ENCODE data around the gene NGLY1. TPM values are rescaled to one million over a fixed set of nuclear protein-coding genes. Genes with fewer than 3 reads are reported as not detected.

The NGLY1 gene
- total and polyA plus RNA-seq, 2 of the 8 experiments (the other 6 are each of a cell fraction or from before 2014, with no cell fraction given), result 3.1 to 24.8 TPM

DNA sequence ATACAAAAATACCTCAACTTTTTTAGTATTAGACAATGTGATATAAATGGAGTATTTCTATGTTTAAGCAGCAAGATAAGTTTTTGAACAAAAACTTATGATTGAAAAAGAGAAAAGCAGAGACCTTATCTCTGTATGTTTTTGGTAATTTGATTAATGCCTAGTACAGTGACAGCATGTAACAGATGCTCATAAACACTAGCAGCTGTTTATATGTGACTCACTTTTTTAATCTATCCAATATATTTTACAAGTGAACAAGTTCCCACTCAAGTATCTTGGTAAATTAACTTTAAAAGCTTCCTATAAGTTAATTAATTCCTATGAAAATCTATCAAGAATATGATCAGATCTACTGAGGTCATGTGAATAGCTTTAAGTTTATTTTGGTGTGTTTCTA, 55.1 kb downstream of the NGLY1 start:
- H3K14ac ChIP-seq (ENCODE audit: insufficient read length), result no peak overlapping the region
- no peaks in the 10 kb centered on the region for H3K79me1 ChIP-seq (ENCODE audit: low read depth, low read length)
- H3K4ac ChIP-seq (replicated peaks; ENCODE audit: insufficient read length, low read depth, low read length), result no peak overlapping the region
- no peak overlapping the region for H2BK15ac ChIP-seq (ENCODE audit: low read length)
- H4K5ac ChIP-seq (ENCODE audit: insufficient read length, low read depth, low read length), result no peak overlapping the region
- H3K56ac ChIP-seq (replicated peaks; ENCODE audit: insufficient read length, low read depth, low read length), result no peak overlapping the region
- FAIRE-seq, result no peak
- H2BK12ac ChIP-seq (ENCODE audit: low read depth, low read length), result no peak overlapping the region
- H3K27ac ChIP-seq (ENCODE audit: low read depth, low read length), result no peak overlapping the region
- ChIA-PET POLR2A (ENCODE audit: partially characterized antibody) (no interaction called here), CTCF (ENCODE audit: partially characterized antibody) (interaction anchor here (0.6 kb wide), 1 partner anchor 53 kb away, joined by 3 read pairs; no protein-coding TSS in a partner anchor)
- no peak for DNase-seq (ENCODE audit: low read depth in 1 of 2, low spot score in 2 of 2)
- H3K9me3 ChIP-seq (ENCODE audit: insufficient read depth in 2 of 2, low read depth in 1 of 2, low read length in 1 of 2), result no peaks in the 10 kb centered on the region
- no peak overlapping the region for H3K9ac ChIP-seq (replicated peaks in 1 of 4; ENCODE audit: extremely low read depth in 1 of 4, low read depth in 3 of 4, low read length in 3 of 4)
- H3K27me3 ChIP-seq (replicated peaks in 1 of 4; ENCODE audit: control insufficient read depth in 3 of 4, extremely low read depth in 1 of 4, insufficient read depth in 3 of 4, low read length in 3 of 4), result peaks cover 0 to 2% (median 0%) of the 10 kb centered on the region in 4 experiments; a peak in 1 of 7 replicates
- no peak overlapping the region for H4K91ac ChIP-seq (replicated peaks; ENCODE audit: insufficient read length, low read length)
- H2AFZ ChIP-seq (ENCODE audit: low read length), result no peak overlapping the region
- no peak overlapping the region for H4K8ac ChIP-seq (ENCODE audit: extremely low read depth, insufficient read depth, low read length)
- H2BK5ac ChIP-seq (ENCODE audit: low read depth, low read length), result no peak overlapping the region
- H3K4me3 ChIP-seq (ENCODE audit: extremely low read depth in 1 of 4, insufficient read depth in 2 of 4, low read depth in 3 of 4, low read length in 4 of 4), result no peak overlapping the region
- H2AK5ac ChIP-seq (ENCODE audit: low read depth, low read length), result no peak overlapping the region
- no peak overlapping the region for H3K18ac ChIP-seq (ENCODE audit: extremely low read depth, low read length)
- H3K36me3 ChIP-seq (ENCODE audit: control insufficient read depth in 2 of 4, insufficient read depth in 4 of 4, low read length in 3 of 4), result peaks cover 0 to 6% (median 2%) of the 10 kb centered on the region in 4 experiments; a peak in 4 of 8 replicates
- no peak overlapping the region for H2BK120ac ChIP-seq (replicated peaks; ENCODE audit: low read depth, low read length)
- H3K4me1 ChIP-seq (replicated peaks in 1 of 4; ENCODE audit: control insufficient read depth in 3 of 4, insufficient read depth in 4 of 4, low read length in 3 of 4), result no peaks in the 10 kb centered on the region
- no peaks in the 10 kb centered on the region for H4K20me1 ChIP-seq (replicated peaks in 1 of 2; ENCODE audit: control insufficient read depth in 1 of 2, insufficient read depth in 2 of 2, low read length in 2 of 2)
- H3K23ac ChIP-seq (ENCODE audit: insufficient read length), result no peak overlapping the region
- no peak overlapping the region for H2BK20ac ChIP-seq (ENCODE audit: low read length)
- H3K4me2 ChIP-seq (ENCODE audit: insufficient read depth in 1 of 2, low read depth in 2 of 2, low read length in 2 of 2), result no peak overlapping the region
- H3K23me2 ChIP-seq (ENCODE audit: low read depth, low read length), result no peaks in the 10 kb centered on the region
- no peaks in the 10 kb centered on the region for H3K79me2 ChIP-seq (ENCODE audit: control insufficient read depth in 1 of 2, insufficient read depth in 2 of 2, low read length in 2 of 2)
- no peak for TF ChIP-seq CTBP2 (IDR thresholded peaks at IDR 0.05; ENCODE audit: borderline replicate concordance, insufficient read depth, insufficient read length, low read length)
- TF ChIP-seq, protein P1, sequence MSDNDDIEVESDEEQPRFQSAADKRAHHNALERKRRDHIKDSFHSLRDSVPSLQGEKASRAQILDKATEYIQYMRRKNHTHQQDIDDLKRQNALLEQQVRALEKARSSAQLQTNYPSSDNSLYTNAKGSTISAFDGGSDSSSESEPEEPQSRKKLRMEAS (IDR thresholded peaks at IDR 0.05), result no peak
- TF ChIP-seq YY1 (IDR thresholded peaks at IDR 0.05; ENCODE audit: low read depth, low read length), result no peak
- no peak for TF ChIP-seq CREB1 (IDR thresholded peaks at IDR 0.05)
- TF ChIP-seq NRF1 (IDR thresholded peaks at IDR 0.05; ENCODE audit: low read depth, low read length), result no peak
- no peak for TF ChIP-seq BCL11A (IDR thresholded peaks at IDR 0.05; ENCODE audit: low read depth in 2 of 2, low read length in 2 of 2)
- TF ChIP-seq JUND (IDR thresholded peaks at IDR 0.05; ENCODE audit: low read length), result no peak
- no peak for TF ChIP-seq POLR2AphosphoS5 (IDR thresholded peaks at IDR 0.05; ENCODE audit: low read depth, low read length)
- no peak for TF ChIP-seq ASH2L (IDR thresholded peaks at IDR 0.05; ENCODE audit: low read length)
- TF ChIP-seq RAD21 (IDR thresholded peaks at IDR 0.05 in 1 of 2, conservative IDR thresholded peaks at IDR 0.05 in 1 of 2; ENCODE audit: low read depth in 2 of 2, low read length in 2 of 2), result no peak
- TF ChIP-seq RNF2 (IDR thresholded peaks at IDR 0.05; ENCODE audit: borderline replicate concordance, low read depth, low read length, missing control alignments, poor library complexity, severe bottlenecking), result no peak
- TF ChIP-seq TEAD4 (IDR thresholded peaks at IDR 0.05; ENCODE audit: low read depth, low read length), result no peak
